ENCODE results near the gene NADK.
"Not testable (repeated sequence)": the region's sequence is repeated elsewhere in the genome, so short reads cannot be mapped to it uniquely, and the experiment has no call there.

NADK gene

DNA sequence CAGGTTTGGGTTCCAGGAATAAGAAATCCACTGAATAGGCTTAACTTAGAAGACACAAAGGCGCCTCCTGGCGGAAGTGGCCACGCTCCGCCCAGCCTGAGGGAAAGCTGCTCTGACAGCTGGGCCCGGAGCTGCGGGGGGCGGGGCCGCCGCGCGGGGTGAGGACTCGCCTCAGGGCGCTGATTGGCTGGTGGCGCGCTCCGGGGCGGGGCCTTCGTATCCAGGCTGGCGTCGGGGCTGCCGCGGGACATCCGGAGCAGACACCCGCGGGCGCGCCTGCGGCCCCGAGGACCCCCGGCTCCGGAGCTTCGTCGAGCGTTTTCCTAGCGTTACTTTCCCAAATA, 31.7 kb downstream of the NADK start:
- DNase-seq (ENCODE audit: low read depth), result not testable (repeated sequence)

DNA sequence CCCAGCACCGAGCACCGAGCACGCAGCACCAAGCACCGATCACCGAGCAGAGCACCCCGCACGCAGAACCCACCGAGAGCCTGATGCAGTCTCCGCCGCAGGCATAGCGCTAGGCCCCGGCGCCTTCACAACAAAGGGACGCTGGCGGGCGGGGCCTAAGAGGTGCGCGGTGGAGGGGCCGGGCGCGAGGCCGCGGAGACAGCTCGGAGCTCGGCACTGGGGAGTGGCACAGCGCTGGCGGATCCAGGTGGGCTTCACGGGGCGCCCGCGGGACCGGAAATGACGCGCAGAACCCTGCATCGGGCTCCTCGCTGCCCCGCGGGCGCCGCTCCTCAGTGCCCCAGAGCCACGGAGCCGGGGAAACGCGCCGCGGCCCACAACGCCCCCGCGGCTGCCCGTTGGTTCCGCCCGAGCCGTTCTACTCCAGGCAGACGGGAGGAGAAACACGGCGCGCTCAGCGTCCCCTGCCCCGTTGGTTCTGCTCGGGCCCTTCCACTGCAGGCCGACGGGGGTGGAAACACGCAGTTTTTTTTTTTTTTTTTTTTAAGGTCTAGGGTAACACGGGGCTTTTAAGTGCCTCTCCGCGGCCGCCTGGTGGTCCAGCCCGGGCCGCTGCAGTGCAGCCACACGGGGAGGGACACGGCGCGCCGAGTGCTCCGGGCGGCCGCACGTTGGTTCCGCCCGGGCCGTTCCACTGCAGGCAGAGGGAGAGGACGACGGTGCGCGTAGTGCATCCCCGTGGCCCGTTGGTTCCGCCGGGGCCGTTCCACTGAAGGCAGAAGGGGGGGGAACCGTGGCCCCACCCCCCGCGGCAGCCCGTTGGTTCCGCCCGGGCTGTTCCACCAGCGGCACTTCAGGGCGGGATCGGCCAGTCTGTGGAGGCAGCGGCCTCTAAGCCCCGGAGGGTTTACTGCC, 32.4 kb downstream of the NADK start:
- peak; percentile 61 for DNase-seq (ENCODE audit: low read depth)

DNA sequence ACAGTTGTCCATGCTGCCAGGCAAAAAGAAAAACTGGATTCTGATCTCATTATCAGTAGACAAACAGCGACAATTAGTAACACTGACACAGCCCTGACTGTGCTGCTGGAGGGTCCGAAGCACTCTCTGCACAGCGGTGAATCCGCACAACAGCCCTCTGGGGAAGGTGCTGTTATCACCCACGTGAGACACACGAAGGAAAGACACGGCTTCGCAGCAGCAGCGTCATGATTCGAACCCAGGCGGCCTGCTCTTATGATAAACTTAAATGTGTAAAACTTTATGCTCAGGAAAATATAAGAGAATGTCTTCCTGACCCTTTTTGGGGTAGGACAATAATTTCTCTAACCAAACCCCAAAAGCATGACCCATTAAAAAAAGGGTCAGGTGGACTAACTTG, 35.7 kb downstream of the NADK start:
- not testable (repeated sequence) for DNase-seq (ENCODE audit: low read depth)

DNA sequence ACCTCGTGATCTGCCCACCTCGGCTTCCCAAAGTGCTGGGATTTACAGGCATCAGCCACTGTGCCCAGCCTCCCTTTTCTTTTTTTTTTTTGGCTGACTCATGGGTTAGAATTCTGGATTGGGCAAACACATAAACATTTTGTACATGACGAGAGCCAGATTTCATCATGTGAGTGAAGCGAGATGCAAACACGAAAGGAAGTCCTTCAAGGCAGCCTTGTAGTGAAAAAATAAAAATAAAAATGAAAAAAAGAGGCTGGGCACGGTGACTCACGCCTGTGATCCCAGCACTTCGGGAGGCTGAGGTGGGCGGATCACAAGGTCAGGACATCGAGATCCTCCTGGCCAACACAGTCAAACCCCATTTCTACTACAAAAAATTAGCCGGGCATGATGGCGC, 37.3 kb downstream of the NADK start:
- DNase-seq (ENCODE audit: low read depth), result not testable (repeated sequence)

DNA sequence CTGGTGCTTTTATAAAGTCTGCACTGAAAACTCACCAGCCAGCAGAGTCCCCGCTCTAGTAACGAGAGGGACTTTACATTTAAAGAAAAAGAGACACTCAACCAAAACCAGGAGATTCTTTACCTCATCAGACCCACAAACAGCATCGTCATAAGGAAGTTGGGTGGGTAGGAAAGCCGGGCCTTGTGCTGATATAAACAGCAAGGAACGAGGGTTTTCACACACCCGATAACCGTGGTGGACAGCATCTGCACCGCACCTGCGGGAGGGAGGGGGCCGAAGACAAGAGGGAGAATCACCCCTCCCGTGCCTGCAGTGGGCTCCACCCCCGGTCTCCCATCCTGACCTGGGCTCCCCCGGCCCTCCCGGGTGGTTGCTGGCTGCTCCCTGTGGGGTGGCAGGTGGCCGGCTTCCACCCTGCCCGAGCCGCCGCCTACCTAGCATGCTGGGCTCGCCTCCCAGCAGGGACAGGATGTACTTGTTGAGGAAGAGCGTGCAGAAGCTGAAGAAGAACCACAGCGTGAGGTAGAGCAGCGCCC, 39.4 kb downstream of the NADK start:
- not testable (repeated sequence) for DNase-seq (ENCODE audit: low read depth)

DNA sequence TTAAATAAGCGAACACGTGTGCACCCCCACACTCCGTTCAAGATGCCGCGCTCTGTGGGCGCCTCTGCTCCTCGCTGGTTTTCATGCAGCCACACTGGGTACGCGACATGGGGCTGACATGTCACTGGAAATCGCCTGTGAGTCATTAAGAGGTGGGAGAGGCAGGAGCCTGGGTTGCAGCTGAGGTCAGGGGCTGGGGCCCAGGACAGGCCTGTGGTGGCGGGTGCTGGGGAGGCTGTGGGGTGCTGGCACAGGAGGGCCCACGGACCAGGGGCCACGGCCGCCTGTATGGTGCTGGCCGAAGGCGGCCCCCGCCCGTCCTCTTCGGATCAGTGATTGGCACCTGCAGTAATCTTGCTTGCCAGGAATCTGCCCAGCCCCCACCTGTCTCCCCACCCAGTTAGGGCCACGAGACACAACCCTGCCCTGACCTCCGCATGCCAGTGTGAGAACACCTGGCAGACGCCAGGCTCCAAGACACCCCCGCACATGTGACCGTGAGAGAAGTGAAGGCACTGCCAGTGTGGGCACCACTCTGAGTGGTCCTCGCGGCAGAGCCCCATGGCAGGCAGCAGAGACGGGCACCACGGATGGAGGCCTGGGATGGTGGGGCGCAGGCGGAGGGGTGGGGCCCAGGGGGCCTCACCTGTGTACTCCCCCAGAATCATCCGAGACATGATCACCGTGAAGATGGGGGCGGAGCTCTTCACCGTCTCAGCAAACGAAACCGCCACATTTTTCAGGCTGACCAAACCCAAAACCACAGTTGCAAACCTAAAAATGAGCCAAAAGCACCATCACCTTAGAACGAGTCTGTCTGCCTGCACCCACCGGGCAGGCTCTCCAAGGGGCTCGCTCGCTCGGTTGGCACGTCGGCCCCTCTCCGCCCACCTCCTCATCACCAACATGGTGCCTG, 40.3 kb downstream of the NADK start:
- DNase-seq (ENCODE audit: low read depth), result not testable (repeated sequence)

GRCh38 chr1:1732381-1732780, 45.9 kb downstream of the NADK start:
- DNase-seq (ENCODE audit: low read depth), result no peak

GRCh38 chr1:1730870-1731269, 47.4 kb downstream of the NADK start:
- DNase-seq (ENCODE audit: low read depth), result no peak

GRCh38 chr1:1730230-1730629, 48.0 kb downstream of the NADK start:
- not testable (repeated sequence) for DNase-seq (ENCODE audit: low read depth)

DNA sequence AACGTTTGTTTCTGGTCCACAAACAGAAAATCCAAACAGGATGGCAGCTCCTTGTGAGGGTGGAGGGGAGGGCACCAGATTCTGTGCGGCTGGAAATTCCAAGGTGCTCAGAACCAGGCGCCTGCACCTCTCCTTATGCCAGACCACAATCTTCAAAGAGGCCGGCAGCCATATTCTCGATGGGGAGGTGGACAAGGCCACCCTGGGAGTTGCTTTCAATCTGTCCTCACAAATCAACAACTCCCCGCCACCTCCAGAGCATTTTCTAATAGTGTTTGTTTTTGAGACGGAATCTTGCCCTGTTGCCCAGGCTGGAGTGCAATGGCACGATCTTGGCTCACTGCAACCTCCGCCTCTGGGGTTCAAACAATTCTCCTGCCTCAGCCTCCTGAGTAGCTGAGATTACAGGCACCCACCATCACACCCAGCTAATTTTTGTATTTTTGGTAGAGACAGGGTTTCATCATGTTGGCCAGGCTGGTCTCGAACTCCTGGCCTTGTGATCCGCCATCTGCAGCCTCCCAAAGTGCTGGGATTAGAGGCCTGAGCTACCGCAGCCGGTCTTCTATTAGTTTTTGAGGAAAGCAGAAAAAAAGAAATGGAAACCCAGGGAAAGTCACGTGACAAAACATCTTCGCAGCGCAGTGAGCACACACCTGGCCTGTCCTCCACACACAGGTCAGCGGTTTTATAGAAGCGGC, 49.0 kb downstream of the NADK start:
- DNase-seq (ENCODE audit: low read depth), result not testable (repeated sequence)

DNA sequence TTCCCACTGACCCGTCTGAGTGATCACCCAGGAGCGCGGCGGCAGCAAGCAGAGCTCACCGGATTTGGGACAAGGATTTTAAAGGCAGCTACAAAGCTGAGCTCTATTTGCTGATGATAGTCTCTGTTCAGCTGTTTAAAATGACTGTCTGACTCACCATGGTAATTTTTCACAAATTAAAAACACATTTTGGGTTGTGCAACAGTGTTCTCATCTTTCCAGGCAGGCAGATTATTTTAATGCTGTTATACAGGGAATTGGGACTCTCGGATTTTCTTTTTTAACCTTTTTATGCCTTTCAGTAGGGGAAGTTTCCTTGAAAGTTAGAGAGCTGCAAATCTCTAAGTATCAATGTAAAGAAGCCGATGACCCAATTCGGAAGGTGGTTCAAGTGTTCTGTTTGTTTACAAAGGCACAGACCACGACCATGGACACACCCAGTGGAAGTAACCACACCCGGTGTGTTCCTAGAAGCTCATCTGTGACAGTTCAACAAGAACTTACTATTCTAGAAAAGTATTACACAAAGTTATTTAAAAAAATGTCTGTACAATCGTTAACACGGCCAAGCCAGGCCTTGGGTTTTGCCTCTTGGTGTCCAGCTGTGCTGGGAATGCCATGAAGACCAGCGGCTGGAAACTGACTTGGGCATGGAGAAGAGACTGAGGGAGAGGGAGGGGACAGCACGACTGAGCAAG, 49.8 kb downstream of the NADK start:
- DNase-seq (ENCODE audit: low read depth), result not testable (repeated sequence)

DNA sequence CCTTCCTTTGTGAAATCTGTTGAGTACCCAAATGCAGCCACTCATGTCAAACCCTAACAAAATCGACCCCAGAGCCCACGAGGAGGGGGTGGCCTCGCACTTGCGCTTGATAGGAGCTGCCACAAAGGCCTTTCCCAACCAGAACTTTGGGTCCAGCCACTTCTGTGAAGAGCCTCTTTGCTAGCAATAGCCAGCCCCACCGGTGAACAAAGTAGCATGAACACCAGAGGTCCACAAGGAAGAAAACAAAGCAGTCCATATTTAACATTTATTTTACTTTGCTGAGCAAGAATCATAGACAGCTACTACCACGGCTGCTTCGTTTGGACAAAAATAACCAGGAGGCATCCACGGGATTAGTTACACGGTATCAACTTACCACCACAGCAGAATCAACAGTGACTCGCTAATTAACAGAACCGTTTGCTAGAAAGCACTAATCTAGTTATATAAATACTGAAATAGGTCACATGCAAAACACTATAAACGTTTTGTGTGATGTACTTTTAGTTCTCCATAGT, 51.1 kb downstream of the NADK start:
- DNase-seq (ENCODE audit: low read depth), result not testable (repeated sequence)

- DNase-seq (ENCODE audit: low read depth), result not testable (repeated sequence)
Measured at GRCh38 chr1:1726088-1726487, 52.2 kb downstream of the NADK start.

- peak; percentile 97 for DNase-seq (ENCODE audit: low read depth)
Measured at GRCh38 chr1:1724035-1724864, 54.0 kb downstream of the NADK start, which contains the start of gene CDK11A. Gene CDK11A (minus strand): TSS chr1:1724357. CDS start chr1:1722818, 1,539 bp downstream.

DNA sequence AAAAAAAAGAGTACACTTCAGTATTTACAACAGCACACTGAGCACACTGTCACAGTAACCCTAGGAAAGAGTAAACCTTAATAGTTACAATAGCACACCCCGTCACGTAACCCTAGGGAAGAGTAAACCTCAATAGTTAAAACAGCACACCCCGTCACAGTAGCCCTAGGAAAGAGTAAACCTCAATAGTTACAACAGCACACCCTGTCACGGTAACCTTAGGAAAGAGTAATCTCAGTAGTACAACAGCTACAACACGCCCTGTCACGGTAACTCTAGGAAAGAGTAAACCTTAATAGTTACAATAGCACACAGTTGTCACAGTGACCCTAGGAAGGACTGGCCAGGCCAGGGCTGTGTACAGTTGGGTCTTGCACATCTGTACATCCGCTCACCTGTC, 57.1 kb downstream of the NADK start:
- DNase-seq (ENCODE audit: low read depth), result no peak

- DNase-seq (ENCODE audit: low read depth), result not testable (repeated sequence)
Measured at GRCh38 chr1:1715109-1715883, 63.0 kb downstream of the NADK start.

DNA sequence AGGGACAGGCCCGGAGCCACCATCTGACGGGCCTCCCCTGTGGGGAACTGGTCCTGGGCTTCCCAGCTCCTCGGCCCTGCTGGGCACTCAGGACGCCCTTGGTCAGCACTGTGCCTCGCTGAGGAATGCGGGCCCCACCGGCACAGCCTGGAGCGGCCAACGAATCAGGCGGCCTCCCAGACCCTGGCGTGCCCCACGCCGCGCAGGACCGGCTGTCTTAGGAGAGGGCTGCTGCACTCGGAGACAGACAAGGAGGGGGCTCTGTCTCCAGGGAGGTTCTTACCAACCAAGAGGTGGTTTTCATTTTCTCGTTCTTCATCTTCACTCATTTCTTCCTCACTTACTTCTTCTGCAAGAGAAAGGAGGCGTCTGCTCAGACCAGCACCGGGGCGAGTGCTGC, 70.4 kb downstream of the NADK start:
- DNase-seq (ENCODE audit: low read depth), result not testable (repeated sequence)

GRCh38 chr1:1707241-1707640, 71.0 kb downstream of the NADK start:
- not testable (repeated sequence) for DNase-seq (ENCODE audit: low read depth)

DNA sequence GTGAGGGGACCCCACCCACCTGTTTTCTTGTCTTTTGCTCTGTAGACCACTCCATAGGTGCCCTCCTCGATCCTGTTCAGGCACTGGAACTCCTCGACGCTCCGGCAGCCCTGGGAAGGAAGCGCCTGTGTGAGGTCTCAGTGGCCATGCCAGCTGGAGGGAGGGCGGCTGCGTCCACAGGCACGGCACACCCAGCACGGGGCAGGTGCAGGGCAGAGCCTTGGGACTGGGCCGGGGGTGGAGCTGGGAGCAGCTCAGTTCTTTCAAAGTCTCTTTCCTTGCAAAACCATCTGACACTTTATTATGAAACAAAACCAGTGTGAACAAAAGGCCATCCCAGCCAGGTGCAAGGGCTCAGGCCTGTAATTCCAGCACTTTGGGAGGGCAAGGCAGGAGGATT, 72.6 kb downstream of the NADK start:
- DNase-seq (ENCODE audit: low read depth), result not testable (repeated sequence)

Measured in stimulated activated CD8-positive, alpha-beta memory T cell treated with anti-CD3 and anti-CD28 coated beads, Interleukin-12 subunit alpha, Interleukin-12 subunit beta, amount 100 ng/mL, for 4 hours (primary cell).